Stimulated activated naive B cell treated with anti-CD40 and anti-IgM and Interleukin-4, amounts not matched to agents 10 μg/mL and 1 μg/mL and 100 μg/mL, for 72 hours (primary cell): ENCODE results near the gene RPS19.

Experiments used
- ATAC-seq, 2 donors: fragments of 150-1000 bp; cut with Tn5 transposase; replicated peaks; 2 replicates each; pipeline ENCODE4 v1.10.0; 2021; ENCODE audit warnings: moderate library complexity in 1 of 2
- DNase-seq: peaks from one replicate; pipeline ENCODE4 v3.0.0; 2021
- H3K27ac Mint-ChIP-seq: one replicate; pipeline ENCODE4 v1.8.0; 2022; ENCODE audit warnings: mild to moderate bottlenecking, mixed read lengths
- H3K27me3 Mint-ChIP-seq, 2 donors: one replicate each; pipeline ENCODE4 v1.8.0; 2022; ENCODE audit warnings: mixed read lengths in 2 of 2
- H3K36me3 Mint-ChIP-seq, 2 donors: one replicate each; pipeline ENCODE4 v1.8.0; 2022; ENCODE audit warnings: mixed read lengths in 2 of 2, mild to moderate bottlenecking in 1 of 2
- H3K4me1 Mint-ChIP-seq, 2 donors: one replicate each; pipeline ENCODE4 v1.8.0; 2022; ENCODE audit warnings: mixed read lengths in 2 of 2, mild to moderate bottlenecking in 1 of 2
- H3K4me3 Mint-ChIP-seq, 2 donors: one replicate each; pipeline ENCODE4 v1.8.0; 2022; ENCODE audit warnings: mild to moderate bottlenecking in 2 of 2, mixed read lengths in 2 of 2, moderate library complexity in 1 of 2
- H3K9me3 Mint-ChIP-seq, 2 donors: one replicate each; pipeline ENCODE4 v1.8.0; 2022; ENCODE audit warnings: mixed read lengths in 2 of 2, mild to moderate bottlenecking in 1 of 2

Gene RPS19

DNA sequence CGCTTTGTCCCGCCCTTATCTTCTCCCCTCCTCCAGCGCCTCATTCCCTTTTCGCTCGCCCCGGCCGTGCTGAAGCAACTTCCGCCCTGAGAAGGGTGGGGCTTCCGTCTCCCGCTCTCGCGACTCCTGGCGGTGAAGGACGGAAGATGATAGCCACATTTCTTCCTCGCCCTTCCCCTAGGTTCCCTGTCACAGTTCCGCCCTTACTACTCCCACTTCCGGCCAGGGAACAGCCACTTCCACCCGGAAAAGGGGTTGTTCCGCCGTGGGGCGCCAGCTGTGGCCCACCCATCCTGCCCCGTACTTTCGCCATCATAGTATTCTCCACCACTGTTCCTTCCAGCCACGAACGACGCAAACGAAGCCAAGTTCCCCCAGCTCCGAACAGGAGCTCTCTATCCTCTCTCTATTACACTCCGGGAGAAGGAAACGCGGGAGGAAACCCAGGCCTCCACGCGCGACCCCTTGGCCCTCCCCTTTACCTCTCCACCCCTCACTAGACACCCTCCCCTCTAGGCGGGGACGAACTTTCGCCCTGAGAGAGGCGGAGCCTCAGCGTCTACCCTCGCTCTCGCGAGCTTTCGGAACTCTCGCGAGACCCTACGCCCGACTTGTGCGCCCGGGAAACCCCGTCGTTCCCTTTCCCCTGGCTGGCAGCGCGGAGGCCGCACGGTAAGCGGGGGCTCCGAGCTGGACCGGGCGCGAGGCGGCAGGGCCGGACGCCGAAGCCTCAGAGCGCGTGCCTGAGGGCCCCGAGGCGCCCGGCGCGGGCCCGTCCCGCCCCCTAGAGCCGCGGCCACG lies at the start of gene RPS19:
Gene RPS19 (plus strand): TSS at position 638 of the 801 bp plus-strand sequence. CDS start 520 bp downstream, outside the sequence.
- no peaks in the 10 kb centered on the region for H3K27me3 Mint-ChIP-seq
- DNase-seq (peak; percentile 97), ATAC-seq (peak; percentile 81 to 88)
- peak within 1 kb of the TSS; percentile 98 for H3K27ac Mint-ChIP-seq
- peaks cover 29 to 44% of the 10 kb centered on the region in 2 donors for H3K4me1 Mint-ChIP-seq
- H3K4me3 Mint-ChIP-seq: peak within 1 kb of the TSS; percentile 85 to 92
- no peaks in the 10 kb centered on the region for H3K9me3 Mint-ChIP-seq
- H3K36me3 Mint-ChIP-seq: peaks cover 41 to 45% of the 10 kb centered on the region in 2 donors

DNA sequence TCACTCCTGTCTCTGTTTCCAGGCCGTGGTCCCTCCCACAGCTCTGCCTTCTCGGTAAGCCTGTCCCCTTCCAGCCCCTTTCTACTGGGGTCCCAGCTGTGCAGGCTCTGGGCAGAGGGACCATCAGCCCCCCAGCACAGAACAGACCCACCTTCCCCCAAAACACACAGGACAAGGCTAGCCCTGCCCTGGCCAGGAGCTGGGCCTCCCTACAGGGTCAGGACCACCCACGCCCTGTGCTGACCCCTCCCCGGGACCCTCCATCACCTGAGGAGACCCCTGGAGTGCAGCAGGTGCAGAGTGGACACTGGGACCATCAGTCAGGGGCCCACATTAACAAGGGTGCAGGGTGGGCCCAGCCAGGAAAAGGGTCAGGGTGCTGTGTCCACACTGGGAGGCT lies 49.8 kb upstream of the RPS19 start:
- Mint-ChIP-seq H3K4me3 (no peak overlapping the region), H3K27me3 (peaks cover 5 to 17% of the 10 kb centered on the region in 2 donors), H3K27ac (peak overlapping the region; percentile 81), H3K9me3 (no peaks in the 10 kb centered on the region), H3K4me1 (peaks cover 23 to 41% of the 10 kb centered on the region in 2 donors), H3K36me3 (peaks cover 0 to 2% of the 10 kb centered on the region in 2 donors)
- no peak for DNase-seq
- no peak for ATAC-seq

DNA sequence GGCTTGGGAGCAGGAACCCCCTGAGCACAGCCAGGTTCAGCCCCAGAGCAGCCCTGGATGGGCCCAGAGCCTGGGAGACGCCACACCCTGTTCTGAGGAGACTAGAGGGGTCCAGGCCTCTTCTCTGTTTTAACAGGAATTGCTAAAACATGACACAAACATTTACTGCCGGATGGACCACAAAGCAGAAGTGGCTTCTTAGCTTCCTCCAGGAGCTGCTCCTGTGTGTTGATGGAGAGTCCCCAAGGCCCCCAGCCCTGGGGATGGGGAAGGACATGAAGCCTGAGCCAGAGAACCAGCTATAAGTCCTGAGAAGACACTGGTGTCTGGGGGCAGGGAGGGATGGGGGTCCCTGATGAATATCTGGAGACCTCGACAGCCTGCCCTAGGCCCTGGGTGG lies 49.0 kb upstream of the RPS19 start:
- Mint-ChIP-seq H3K9me3 (no peaks in the 10 kb centered on the region), H3K4me3 (peak overlapping the region; percentile 50 to 68), H3K27me3 (peaks cover 5 to 17% of the 10 kb centered on the region in 2 donors), H3K27ac (peak overlapping the region; percentile 81), H3K36me3 (peaks cover 0 to 2% of the 10 kb centered on the region in 2 donors), H3K4me1 (peaks cover 23 to 41% of the 10 kb centered on the region in 2 donors)
- peak; percentile 53 for DNase-seq
- ATAC-seq: peak; percentile 88 to 89

DNA sequence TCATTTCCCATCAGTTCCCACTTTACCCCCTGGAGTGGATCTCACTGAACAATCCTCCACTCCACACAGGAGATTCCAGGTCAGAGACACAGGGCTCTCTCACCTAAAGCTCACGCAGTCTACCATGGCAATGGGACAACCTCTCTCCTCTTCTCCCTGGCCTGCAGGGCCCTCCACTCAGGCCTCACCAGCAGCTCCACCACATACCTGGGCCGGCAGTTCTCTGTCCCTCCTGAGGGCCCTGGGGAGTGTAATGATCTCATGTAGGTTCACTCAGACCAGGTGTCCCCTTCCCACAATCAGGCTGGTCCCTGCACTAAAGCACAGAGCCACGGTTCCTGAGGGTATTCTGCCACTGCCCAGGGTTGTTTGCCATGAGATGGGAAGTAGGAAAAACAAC lies 48.1 kb upstream of the RPS19 start:
- no peak overlapping the region for H3K27ac Mint-ChIP-seq
- H3K4me1 Mint-ChIP-seq: peaks cover 23 to 41% of the 10 kb centered on the region in 2 donors
- H3K9me3 Mint-ChIP-seq: no peaks in the 10 kb centered on the region
- H3K27me3 Mint-ChIP-seq: peaks cover 5 to 17% of the 10 kb centered on the region in 2 donors
- H3K36me3 Mint-ChIP-seq: peaks cover 0 to 2% of the 10 kb centered on the region in 2 donors
- DNase-seq (no peak), ATAC-seq (no peak)
- no peak overlapping the region for H3K4me3 Mint-ChIP-seq

DNA sequence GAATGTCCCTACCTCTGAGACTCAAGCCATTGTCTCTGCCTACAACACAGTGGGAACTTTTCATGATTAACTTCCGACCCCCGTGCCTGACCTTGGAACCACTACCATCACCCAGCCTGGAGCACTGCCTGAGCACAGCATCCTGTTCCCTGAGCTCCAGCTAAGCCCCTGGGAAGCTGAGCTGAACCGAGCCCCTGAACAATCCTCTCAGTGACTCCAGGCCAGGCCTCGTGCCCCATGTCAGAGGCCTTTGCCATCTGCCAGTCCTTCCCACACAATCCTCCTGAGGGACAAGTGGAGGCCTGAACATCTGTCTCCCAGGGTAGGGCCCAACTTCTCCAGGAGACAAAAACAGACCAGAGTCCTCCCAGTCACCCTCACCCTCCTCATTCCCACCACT lies 46.1 kb upstream of the RPS19 start:
- H3K27me3 Mint-ChIP-seq: peaks cover 5 to 17% of the 10 kb centered on the region in 2 donors
- ATAC-seq: no peak
- H3K9me3 Mint-ChIP-seq: no peaks in the 10 kb centered on the region
- H3K4me3 Mint-ChIP-seq: no peak overlapping the region
- peaks cover 0 to 2% of the 10 kb centered on the region in 2 donors for H3K36me3 Mint-ChIP-seq
- H3K4me1 Mint-ChIP-seq: peaks cover 21 to 38% of the 10 kb centered on the region in 2 donors
- DNase-seq: no peak
- H3K27ac Mint-ChIP-seq: no peak overlapping the region

DNA sequence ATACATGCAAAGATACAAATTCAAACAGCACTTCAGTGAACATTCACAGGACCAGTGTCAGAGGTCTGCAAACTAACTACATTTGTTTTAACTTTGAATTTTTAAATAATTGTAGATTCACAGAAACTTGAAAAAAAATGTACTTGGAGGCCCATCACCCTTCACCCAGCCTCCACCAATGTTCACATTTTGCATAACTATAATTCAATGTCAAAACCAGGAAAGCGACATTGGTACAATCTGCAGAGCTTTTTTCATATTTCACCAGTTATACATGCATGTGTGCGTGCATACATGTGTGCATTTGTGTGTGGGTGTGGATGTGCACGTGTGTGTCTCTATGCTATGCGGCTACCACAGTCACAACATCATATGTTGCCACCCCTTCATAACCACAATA lies 44.8 kb upstream of the RPS19 start:
- H3K27ac Mint-ChIP-seq: no peak overlapping the region
- no peaks in the 10 kb centered on the region for H3K9me3 Mint-ChIP-seq
- peaks cover 0 to 2% of the 10 kb centered on the region in 2 donors for H3K36me3 Mint-ChIP-seq
- no peak for ATAC-seq
- no peak overlapping the region for H3K4me3 Mint-ChIP-seq
- peaks cover 5 to 8% of the 10 kb centered on the region in 2 donors for H3K27me3 Mint-ChIP-seq
- H3K4me1 Mint-ChIP-seq: peaks cover 19 to 26% of the 10 kb centered on the region in 2 donors
- no peak for DNase-seq

DNA sequence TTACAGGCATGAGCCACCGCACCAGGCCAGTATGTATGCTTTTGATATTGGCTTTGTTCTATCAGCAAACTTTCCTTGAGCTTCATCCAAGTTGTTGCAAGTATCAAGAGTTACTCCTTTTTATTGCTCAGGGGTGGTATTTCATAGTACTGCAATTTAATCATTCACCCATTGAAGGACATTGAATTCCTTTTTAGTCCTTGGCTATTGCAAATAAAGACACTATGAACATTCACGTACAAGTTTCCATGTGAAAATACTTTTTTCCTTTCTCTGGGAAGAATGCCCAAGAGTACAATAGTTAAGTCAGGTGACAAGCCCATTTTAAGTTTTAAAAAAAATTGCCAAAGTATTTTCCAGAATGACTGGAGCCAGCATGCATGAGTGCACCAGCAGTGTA lies 43.3 kb upstream of the RPS19 start:
- ATAC-seq (no peak), DNase-seq (no peak)
- H3K4me3 Mint-ChIP-seq: no peak overlapping the region
- peaks cover 9 to 12% of the 10 kb centered on the region in 2 donors for H3K27me3 Mint-ChIP-seq
- H3K27ac Mint-ChIP-seq: no peak overlapping the region
- peaks cover 11 to 16% of the 10 kb centered on the region in 2 donors for H3K4me1 Mint-ChIP-seq
- H3K9me3 Mint-ChIP-seq: no peaks in the 10 kb centered on the region
- peaks cover 0 to 2% of the 10 kb centered on the region in 2 donors for H3K36me3 Mint-ChIP-seq

DNA sequence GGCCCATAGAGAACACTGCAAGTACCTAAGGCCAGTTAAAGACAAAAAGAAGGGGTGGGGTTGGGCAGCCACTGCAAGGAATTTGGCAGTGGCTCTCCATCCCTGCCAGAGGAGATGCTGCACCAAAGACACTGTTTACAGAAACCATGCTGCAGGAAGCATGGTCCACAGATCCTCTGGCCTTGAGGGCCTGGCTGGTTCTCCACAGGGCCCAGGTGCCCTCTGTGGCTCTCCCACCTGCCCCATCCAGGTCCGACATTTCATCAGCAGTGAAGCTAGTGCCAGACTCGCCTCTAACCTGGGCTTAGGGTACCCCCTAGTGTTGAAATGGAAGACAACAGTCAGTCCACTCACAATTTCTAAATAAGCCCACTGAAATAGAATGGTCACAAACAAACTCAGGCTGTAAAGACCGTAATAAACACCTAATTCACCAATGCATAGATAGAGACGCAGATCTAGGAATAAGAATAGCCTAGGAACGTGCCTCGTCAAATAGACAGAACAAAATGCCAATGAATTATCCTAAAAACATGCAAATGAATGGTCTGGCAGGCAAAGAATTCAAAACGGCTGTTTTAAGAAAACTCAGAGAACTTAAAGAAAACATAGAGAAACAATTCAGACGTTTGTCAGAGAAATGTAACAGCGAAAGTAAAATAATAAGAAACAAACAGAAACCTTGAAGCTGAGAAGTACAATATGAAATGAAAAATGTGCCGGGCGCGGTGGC lies 38.9 kb upstream of the RPS19 start:
- H3K36me3 Mint-ChIP-seq: no peaks in the 10 kb centered on the region
- H3K4me3 Mint-ChIP-seq: no peak overlapping the region
- DNase-seq: peak; percentile 53
- peak overlapping the region; percentile 14 for H3K27ac Mint-ChIP-seq
- H3K4me1 Mint-ChIP-seq: peaks cover 5% of the 10 kb centered on the region in 2 donors
- H3K27me3 Mint-ChIP-seq: peaks cover 8 to 20% of the 10 kb centered on the region in 2 donors
- peak; percentile 97 for ATAC-seq
- no peaks in the 10 kb centered on the region for H3K9me3 Mint-ChIP-seq

DNA sequence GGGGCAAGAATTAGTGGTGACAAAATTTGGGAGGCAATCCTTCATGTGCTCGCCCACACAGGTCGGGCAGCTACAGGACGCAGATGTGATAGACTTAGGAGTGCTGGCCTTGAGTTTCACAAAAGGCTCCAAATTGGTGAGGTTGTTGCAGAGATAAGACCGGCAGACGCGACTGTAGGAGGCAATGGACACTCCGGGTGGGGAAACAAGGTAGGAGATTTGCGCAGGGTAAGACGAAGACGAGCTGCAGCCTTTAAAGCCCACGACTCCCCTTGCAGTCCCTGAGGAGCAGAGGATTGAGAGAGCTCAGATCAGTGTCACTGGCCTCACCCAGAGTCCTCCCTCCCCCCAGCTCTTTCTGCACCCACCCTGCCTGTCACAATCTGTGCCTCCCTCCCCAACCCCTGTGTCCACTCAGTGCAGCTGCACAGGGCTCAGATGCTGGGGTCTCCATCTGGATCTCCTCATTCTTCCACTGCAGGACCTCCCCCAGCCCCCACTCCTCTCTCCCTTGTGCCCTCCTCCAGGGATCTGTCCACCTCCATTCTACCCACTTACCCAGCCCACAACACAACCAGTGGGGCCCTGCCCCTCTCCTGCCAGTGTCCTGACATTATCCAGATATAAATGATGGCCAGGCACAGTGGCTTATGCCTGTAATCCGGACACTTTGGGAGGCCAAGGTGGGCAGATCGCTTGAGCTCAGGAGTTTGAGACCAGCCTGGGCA lies 21.9 kb upstream of the RPS19 start:
- no peak for DNase-seq
- H3K27ac Mint-ChIP-seq: no peak overlapping the region
- H3K9me3 Mint-ChIP-seq: no peaks in the 10 kb centered on the region
- no peaks in the 10 kb centered on the region for H3K36me3 Mint-ChIP-seq
- peaks cover 24 to 41% of the 10 kb centered on the region in 2 donors for H3K27me3 Mint-ChIP-seq
- no peak overlapping the region for H3K4me3 Mint-ChIP-seq
- ATAC-seq: no peak
- peaks cover 0 to 6% of the 10 kb centered on the region in 2 donors for H3K4me1 Mint-ChIP-seq

DNA sequence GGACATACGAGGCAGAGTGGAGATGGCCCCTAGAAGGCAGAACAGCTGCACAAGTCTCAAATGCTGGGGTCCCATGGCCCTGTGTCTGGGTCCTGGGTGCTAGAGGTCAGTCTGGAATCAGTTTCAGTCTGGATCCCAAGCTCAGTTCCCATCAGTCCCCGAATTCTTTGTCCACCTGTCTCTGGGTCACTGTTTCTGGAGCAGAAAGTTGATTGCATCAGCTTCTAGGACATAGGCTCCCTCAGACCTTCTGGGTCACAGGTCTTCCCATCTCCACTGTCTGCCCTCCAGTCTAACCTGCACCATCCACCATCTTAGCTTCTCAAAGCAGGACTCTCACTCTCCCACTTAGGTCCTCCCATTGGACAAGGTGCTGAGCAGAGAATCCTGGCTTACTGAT lies 20.8 kb upstream of the RPS19 start:
- DNase-seq (no peak), ATAC-seq (no peak)
- H3K36me3 Mint-ChIP-seq: peaks cover 0 to 7% of the 10 kb centered on the region in 2 donors
- H3K27ac Mint-ChIP-seq: no peak overlapping the region
- H3K4me3 Mint-ChIP-seq: no peak overlapping the region
- H3K9me3 Mint-ChIP-seq: peaks cover 3 to 7% of the 10 kb centered on the region in 2 donors
- H3K27me3 Mint-ChIP-seq: peaks cover 33 to 49% of the 10 kb centered on the region in 2 donors
- peaks cover 0 to 6% of the 10 kb centered on the region in 2 donors for H3K4me1 Mint-ChIP-seq

DNA sequence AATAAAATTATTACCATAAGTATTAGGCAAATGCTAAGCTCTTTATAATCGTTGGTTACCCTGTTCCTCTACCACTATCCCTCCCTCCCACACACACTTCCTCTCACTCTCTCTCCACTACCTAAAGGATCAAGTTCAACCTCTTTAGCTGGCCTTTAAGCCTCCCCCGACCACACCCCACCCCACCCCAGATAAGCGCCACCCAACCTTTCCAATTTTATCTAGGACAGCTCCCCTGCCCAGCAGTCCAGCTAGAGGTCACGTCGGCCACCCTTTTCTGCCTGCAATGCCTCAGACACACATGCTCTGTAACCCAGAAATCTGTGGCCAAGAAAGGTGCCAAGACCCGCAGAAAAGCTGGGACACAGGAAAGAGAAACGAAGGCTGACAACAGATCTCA lies 16.7 kb upstream of the RPS19 start:
- Mint-ChIP-seq H3K4me3 (no peak overlapping the region), H3K36me3 (peaks cover 0 to 8% of the 10 kb centered on the region in 2 donors), H3K27ac (peak overlapping the region; percentile 31), H3K27me3 (peaks cover 23 to 30% of the 10 kb centered on the region in 2 donors), H3K9me3 (peaks cover 5 to 9% of the 10 kb centered on the region in 2 donors), H3K4me1 (no peaks in the 10 kb centered on the region)
- ATAC-seq: no peak
- DNase-seq: no peak

DNA sequence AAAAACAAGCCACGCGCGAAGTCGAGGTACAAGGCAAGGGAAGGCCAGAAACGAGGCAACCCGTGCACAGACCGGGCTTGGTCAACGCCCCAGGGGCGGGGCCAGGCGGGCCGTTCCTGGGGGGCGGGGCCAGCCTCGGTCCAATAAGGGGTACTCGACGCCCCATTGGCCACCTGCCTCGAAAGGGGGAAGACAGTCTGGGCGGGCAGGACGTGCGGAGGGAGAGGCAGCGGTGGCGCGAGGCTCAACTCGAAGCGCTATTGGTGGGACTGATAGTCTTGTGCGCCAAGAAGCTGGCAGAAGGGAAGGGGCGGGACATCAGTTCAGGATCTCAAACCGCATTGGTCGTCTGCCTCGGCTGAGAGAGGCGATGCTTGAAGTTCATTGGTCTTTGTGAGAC lies 15.5 kb upstream of the RPS19 start, which contains the start of gene LYPD4:
Gene LYPD4 (minus strand): TSS at position 83 of the 400 bp plus-strand sequence. CDS start 5,398 bp downstream, outside the sequence.
- DNase-seq: no peak
- ATAC-seq: no peak
- Mint-ChIP-seq H3K27me3 (peaks cover 16 to 20% of the 10 kb centered on the region in 2 donors), H3K4me1 (no peaks in the 10 kb centered on the region), H3K4me3 (no peak within 1 kb of the TSS), H3K27ac (no peak within 1 kb of the TSS), H3K36me3 (peaks cover 0 to 8% of the 10 kb centered on the region in 2 donors), H3K9me3 (peaks cover 5 to 9% of the 10 kb centered on the region in 2 donors)

DNA sequence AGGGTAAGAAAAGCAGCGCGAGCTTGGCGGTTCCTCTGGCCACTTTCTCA lies 15.2 kb upstream of the RPS19 start, which contains the start of gene DMRTC2:
Gene DMRTC2 (plus strand): TSS at position 42 of the 50 bp plus-strand sequence. CDS start 2,387 bp downstream, outside the sequence.
- peaks cover 16 to 20% of the 10 kb centered on the region in 2 donors for H3K27me3 Mint-ChIP-seq
- H3K36me3 Mint-ChIP-seq: peaks cover 0 to 8% of the 10 kb centered on the region in 2 donors
- no peak for DNase-seq

DNA sequence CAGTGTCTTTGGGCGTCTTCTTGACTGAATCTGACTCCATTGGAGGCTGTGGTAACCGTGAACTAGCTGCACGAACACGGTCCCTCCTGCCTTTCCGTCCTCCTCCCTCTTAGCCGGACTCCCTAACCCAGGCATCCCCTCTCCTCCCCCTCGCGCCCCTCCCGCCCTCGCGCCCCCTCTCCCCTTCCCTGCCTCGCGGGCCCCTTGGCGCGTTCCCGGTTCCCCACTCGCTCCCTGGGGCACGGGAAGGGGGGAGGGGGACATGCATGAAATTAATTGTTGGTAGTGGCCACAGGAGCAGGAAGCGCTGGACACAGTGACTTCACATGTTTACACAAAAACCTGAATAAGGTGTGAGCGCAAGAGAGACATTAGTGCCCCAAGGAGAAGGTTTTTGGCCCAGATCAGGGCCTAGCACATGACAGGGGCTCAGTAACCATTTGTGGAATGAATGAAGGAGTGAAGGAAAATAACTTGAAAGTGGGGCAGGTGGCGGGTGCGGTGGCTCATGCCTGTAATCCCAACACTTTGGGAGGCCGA lies 14.9 kb upstream of the RPS19 start:
- no peak overlapping the region for H3K4me3 Mint-ChIP-seq
- H3K4me1 Mint-ChIP-seq: no peaks in the 10 kb centered on the region
- DNase-seq (no peak), ATAC-seq (no peak)
- peaks cover 16 to 18% of the 10 kb centered on the region in 2 donors for H3K27me3 Mint-ChIP-seq
- H3K27ac Mint-ChIP-seq: no peak overlapping the region
- peaks cover 5 to 9% of the 10 kb centered on the region in 2 donors for H3K9me3 Mint-ChIP-seq
- peaks cover 0 to 8% of the 10 kb centered on the region in 2 donors for H3K36me3 Mint-ChIP-seq

More for the DNA sequence above, 15.2 kb upstream of the RPS19 start, which contains the start of gene DMRTC2:
- Mint-ChIP-seq H3K27ac (no peak within 1 kb of the TSS), H3K4me1 (no peaks in the 10 kb centered on the region), H3K9me3 (peaks cover 5 to 9% of the 10 kb centered on the region in 2 donors), H3K4me3 (no peak within 1 kb of the TSS)
- ATAC-seq: no peak
